ENCODE results near the gene CACNG4. TPM values are rescaled to one million over a fixed set of nuclear protein-coding genes. Genes with fewer than 3 reads are reported as not detected.

CACNG4 gene
- total RNA-seq, 1 experiment from 2014 or later = not detected

GRCh38 chr17:67074781-67075180 lies 110.3 kb downstream of the CACNG4 start:
- Histone ChIP-seq H3K4me1 (ENCODE audit: control insufficient read depth in 1 of 2, insufficient read depth in 2 of 2, low read length in 2 of 2) (no peaks in the 10 kb centered on the region), H3K79me2 (ENCODE audit: insufficient read depth, low read length) (no peaks in the 10 kb centered on the region), H3K27ac (ENCODE audit: low read depth, low read length) (no peak overlapping the region), H4K20me1 (ENCODE audit: insufficient read depth) (no peaks in the 10 kb centered on the region), H3K4me2 (ENCODE audit: low read length) (no peak overlapping the region), H3K9me2 (ENCODE audit: insufficient read depth) (no peaks in the 10 kb centered on the region), H3K9ac (ENCODE audit: low read length) (no peak overlapping the region), H3K4me3 (replicated peaks in 1 of 2; ENCODE audit: low read depth in 1 of 2, low read length in 2 of 2) (no peak overlapping the region), H3K27me3 (ENCODE audit: insufficient read depth, low read length) (no peaks in the 10 kb centered on the region), H3K9me3 (ENCODE audit: control insufficient read depth in 1 of 2, insufficient read depth in 1 of 2, low read depth in 1 of 2, low read length in 2 of 2) (no peaks in the 10 kb centered on the region), H3K36me3 (ENCODE audit: control insufficient read depth in 1 of 2, insufficient read depth in 2 of 2, low read length in 2 of 2) (no peaks in the 10 kb centered on the region), H2AFZ (ENCODE audit: low read depth, low read length, poor library complexity, severe bottlenecking) (no peak overlapping the region)
- intact Hi-C loops (cut with micrococcal nuclease) = no loop called here
- ChIA-PET CTCF (no interaction called here), RAD21 (ENCODE audit: low non-redundant PET in 1 of 2, low total read pairs in 2 of 2, uncharacterized antibody in 2 of 2, unreplicated experiment in 2 of 2) (no interaction called here), POLR2A (no interaction called here)
- no peak for ATAC-seq
- TF ChIP-seq CBX3 (IDR thresholded peaks at IDR 0.05; ENCODE audit: low read depth) (no peak), CTCF (IDR thresholded peaks at IDR 0.05 in 2 of 3, conservative IDR thresholded peaks at IDR 0.05 in 1 of 3; ENCODE audit: borderline replicate concordance in 1 of 3, insufficient read depth in 1 of 3, low read depth in 2 of 3, low read length in 2 of 3) (no peak), SP1 (IDR thresholded peaks at IDR 0.05; ENCODE audit: low read depth) (no peak), EZH2phosphoT487 (IDR thresholded peaks at IDR 0.05; ENCODE audit: borderline replicate concordance) (no peak), ZFX (IDR thresholded peaks at IDR 0.05) (no peak), ELF1 (IDR thresholded peaks at IDR 0.05; ENCODE audit: borderline replicate concordance, low read depth) (no peak), RAD21 (IDR thresholded peaks at IDR 0.05; ENCODE audit: low read depth) (no peak), ZBTB33 (IDR thresholded peaks at IDR 0.05; ENCODE audit: extremely low read depth, insufficient replicate concordance, low read length) (no peak), FOSL1 (IDR thresholded peaks at IDR 0.05; ENCODE audit: low read depth) (no peak), EZH2 (IDR thresholded peaks at IDR 0.05) (no peak), JUND (IDR thresholded peaks at IDR 0.05) (no peak), CEBPB (IDR thresholded peaks at IDR 0.05; ENCODE audit: low read depth) (no peak)
- TF ChIP-seq, protein P1, sequence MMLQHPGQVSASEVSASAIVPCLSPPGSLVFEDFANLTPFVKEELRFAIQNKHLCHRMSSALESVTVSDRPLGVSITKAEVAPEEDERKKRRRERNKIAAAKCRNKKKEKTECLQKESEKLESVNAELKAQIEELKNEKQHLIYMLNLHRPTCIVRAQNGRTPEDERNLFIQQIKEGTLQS (IDR thresholded peaks at IDR 0.05) = no peak
- DNase-seq (ENCODE audit: low read depth, low spot score) = no peak
- BruUV-seq (replicated peaks) = no TSS peak

Measured in HCT116 (cell line).